Astrocyte (in vitro differentiated cells and primary cell): ENCODE measurements around the gene SPACA4. TPM values are rescaled to one million over a fixed set of nuclear protein-coding genes. Genes with fewer than 3 reads are reported as not detected.

Experiments used
- DNase-seq: peaks from one replicate; pipeline ENCODE4 v3.0.0-alpha.2; 2010; ENCODE audit warnings: low read depth
- FAIRE-seq: peaks from 2 replicates; lab custom pipeline; 2011; peaks lifted over from hg19 to GRCh38; lab: Jason Lieb, UNC
- H2AFZ ChIP-seq: 2 replicates; pipeline ENCODE4 v1.6.0; 2012; ENCODE audit warnings: low read depth, low read length, inconsistent platforms
- H3K27ac ChIP-seq: 2 replicates; pipeline ENCODE4 v1.5.1; 2011; ENCODE audit warnings: low read depth, low read length, inconsistent platforms
- H3K27me3 ChIP-seq: 2 replicates; pipeline ENCODE4 v1.6.0; 2011; ENCODE audit warnings: low read length, inconsistent platforms; ENCODE audit not compliant: insufficient read depth
- H3K36me3 ChIP-seq: 2 replicates; pipeline ENCODE4 v1.5.1; 2011; ENCODE audit warnings: low read length, inconsistent platforms; ENCODE audit not compliant: insufficient read depth
- H3K4me1 ChIP-seq: 2 replicates; pipeline ENCODE4 v1.5.1; 2011; ENCODE audit warnings: low read length, inconsistent platforms; ENCODE audit not compliant: insufficient read depth
- H3K4me2 ChIP-seq: 2 replicates; pipeline ENCODE4 v1.6.0; 2012; ENCODE audit warnings: low read length, inconsistent platforms
- H3K4me3 ChIP-seq: 2 replicates; pipeline ENCODE4 v1.5.1; 2011; ENCODE audit warnings: low read depth, mild to moderate bottlenecking, low read length, inconsistent platforms; ENCODE audit not compliant: insufficient read depth
- H3K79me2 ChIP-seq: 2 replicates; pipeline ENCODE4 v1.6.0; 2012; ENCODE audit warnings: mild to moderate bottlenecking, low read length, inconsistent platforms; ENCODE audit not compliant: insufficient read depth
- H3K9ac ChIP-seq: 2 replicates; pipeline ENCODE4 v1.6.0; 2012; ENCODE audit warnings: mild to moderate bottlenecking, low read length, inconsistent platforms
- H3K9me3 ChIP-seq: 2 replicates; pipeline ENCODE4 v1.5.1; 2012; ENCODE audit warnings: low read depth, mild to moderate bottlenecking, low read length, inconsistent platforms; ENCODE audit not compliant: insufficient read depth
- H4K20me1 ChIP-seq: 2 replicates; pipeline ENCODE4 v1.6.0; 2012; ENCODE audit warnings: low read length, inconsistent platforms; ENCODE audit not compliant: insufficient read depth
- H3K27ac Mint-ChIP-seq: one replicate; pipeline ENCODE4 v1.8.0; 2021; ENCODE audit warnings: mild to moderate bottlenecking, mixed read lengths; ENCODE audit not compliant: unreplicated experiment
- H3K27me3 Mint-ChIP-seq: one replicate; pipeline ENCODE4 v1.8.0; 2021; ENCODE audit warnings: low read depth, mixed read lengths; ENCODE audit not compliant: unreplicated experiment
- H3K36me3 Mint-ChIP-seq: one replicate; pipeline ENCODE4 v1.8.0; 2021; ENCODE audit warnings: low read depth, mixed read lengths; ENCODE audit not compliant: unreplicated experiment
- H3K4me1 Mint-ChIP-seq: one replicate; pipeline ENCODE4 v1.8.0; 2021; ENCODE audit warnings: low read depth, mixed read lengths; ENCODE audit not compliant: unreplicated experiment
- H3K4me3 Mint-ChIP-seq: one replicate; pipeline ENCODE4 v1.8.0; 2021; ENCODE audit warnings: mild to moderate bottlenecking, moderate library complexity, mixed read lengths; ENCODE audit not compliant: unreplicated experiment
- H3K9me3 Mint-ChIP-seq: one replicate; pipeline ENCODE4 v1.8.0; 2021; ENCODE audit warnings: mild to moderate bottlenecking, mixed read lengths; ENCODE audit not compliant: unreplicated experiment
- CTCF ChIP-seq: IDR thresholded peaks from 2 replicates; pipeline ENCODE4 v1.5.1; 2011; ENCODE audit warnings: low read depth, mild to moderate bottlenecking, inconsistent platforms, low read length, moderate library complexity; ENCODE audit not compliant: insufficient read depth
- EZH2 ChIP-seq: IDR thresholded peaks from 2 replicates; pipeline ENCODE4 v1.6.1; 2012; ENCODE audit warnings: mild to moderate bottlenecking, low read length, inconsistent platforms; ENCODE audit not compliant: insufficient read depth
- total RNA-seq: library from RNA; stranded (reverse); gene quantifications from 2 replicates; pipeline ENCODE4 v1.2.1, GENCODE V29; 2021

The SPACA4 gene
- total RNA-seq, 1 donor from 2014 or later: not detected

GRCh38 chr19:48635966-48636858 is 29.7 kb downstream of the SPACA4 start:
- H3K9me3 Mint-ChIP-seq: no peaks in the 10 kb centered on the region
- Histone ChIP-seq H3K9ac (peak overlapping the region; percentile 38), H2AFZ (peak overlapping the region; percentile 25), H4K20me1 (no peaks in the 10 kb centered on the region), H3K79me2 (no peaks in the 10 kb centered on the region), H3K27me3 (peaks cover 3% of the 10 kb centered on the region), H3K36me3 (no peaks in the 10 kb centered on the region), H3K4me2 (peak overlapping the region; percentile 88), H3K4me3 (peak overlapping the region; percentile 35), H3K9me3 (no peaks in the 10 kb centered on the region), H3K27ac (no peak overlapping the region), H3K4me1 (peaks cover 34% of the 10 kb centered on the region)
- TF ChIP-seq CTCF (no peak), EZH2 (peak; percentile 61)
- FAIRE-seq: no peak
- peaks cover 3% of the 10 kb centered on the region for H3K4me1 Mint-ChIP-seq
- peak overlapping the region; percentile 79 for H3K4me3 Mint-ChIP-seq
- H3K27ac Mint-ChIP-seq: peak overlapping the region; percentile 27
- peaks cover 5% of the 10 kb centered on the region for H3K27me3 Mint-ChIP-seq
- H3K36me3 Mint-ChIP-seq: no peaks in the 10 kb centered on the region
- DNase-seq: no peak

GRCh38 chr19:48636859-48637448 is 30.4 kb downstream of the SPACA4 start, which contains the start of gene DBP:
Gene DBP (minus strand): TSS chr19:48637379. CDS start chr19:48636994, 385 bp downstream.
- DNase-seq: no peak
- Histone ChIP-seq H3K9ac (peak within 1 kb of the TSS; percentile 80), H2AFZ (peak within 1 kb of the TSS; percentile 88), H3K27ac (peak within 1 kb of the TSS; percentile 42), H3K4me1 (peaks cover 34% of the 10 kb centered on the region), H3K9me3 (no peaks in the 10 kb centered on the region), H3K4me3 (peak within 1 kb of the TSS; percentile 64), H3K79me2 (no peaks in the 10 kb centered on the region), H4K20me1 (no peaks in the 10 kb centered on the region), H3K4me2 (peak within 1 kb of the TSS; percentile 88), H3K36me3 (no peaks in the 10 kb centered on the region), H3K27me3 (peaks cover 3% of the 10 kb centered on the region)
- Mint-ChIP-seq H3K4me1 (peaks cover 3% of the 10 kb centered on the region), H3K27ac (peak within 1 kb of the TSS; percentile 99), H3K9me3 (no peaks in the 10 kb centered on the region), H3K36me3 (no peaks in the 10 kb centered on the region), H3K27me3 (peaks cover 5% of the 10 kb centered on the region), H3K4me3 (peak within 1 kb of the TSS; percentile 83)
- TF ChIP-seq CTCF (no peak), EZH2 (no peak)
- no peak for FAIRE-seq
